Measurements from ENCODE around the gene THAP6.
"Not testable (repeated sequence)": the region's sequence is repeated elsewhere in the genome, so short reads cannot be mapped to it uniquely, and the experiment has no call there.

The THAP6 gene

DNA sequence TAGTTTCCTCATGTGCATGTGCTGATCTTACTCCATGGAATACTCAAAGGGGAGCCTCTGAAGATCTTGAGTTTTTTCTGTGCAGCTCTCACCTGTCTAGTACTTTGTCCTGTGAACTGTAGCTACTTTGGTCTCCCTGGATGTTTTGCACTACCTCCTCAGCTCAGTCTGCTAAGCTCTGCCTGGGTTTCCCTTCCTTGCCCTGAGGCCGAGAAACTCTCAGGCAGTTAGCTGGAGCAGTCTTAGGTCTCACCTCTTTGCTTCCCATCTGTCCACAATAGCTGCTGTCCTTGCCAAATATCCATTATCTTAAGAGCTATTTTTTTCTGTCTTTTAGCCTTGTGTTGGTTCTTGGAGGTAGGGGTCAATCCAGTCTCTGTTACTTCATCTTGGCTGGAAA, 11.6 kb downstream of the THAP6 start:
- no peak for DNase-seq (ENCODE audit: low read depth in 3 of 3)

DNA sequence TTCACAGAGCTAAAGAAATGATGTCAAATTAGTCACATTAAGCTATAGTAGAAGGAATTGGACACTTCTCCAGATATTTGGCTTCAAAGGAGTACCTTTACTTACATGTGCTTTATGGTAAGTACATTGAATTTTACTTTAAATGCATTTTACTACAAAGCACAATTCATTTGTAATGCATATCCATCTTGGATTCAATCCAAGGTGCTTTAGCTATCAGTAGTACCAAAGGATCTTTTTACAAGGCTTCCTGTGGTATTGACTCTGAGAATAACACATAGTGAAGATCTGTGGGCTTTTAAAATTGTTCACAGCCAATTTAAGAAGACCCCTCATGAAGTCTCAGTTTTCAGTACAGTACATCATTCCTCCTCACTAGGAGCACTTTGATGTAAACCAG, 13.2 kb downstream of the THAP6 start:
- DNase-seq (ENCODE audit: low read depth in 3 of 3), result no peak

DNA sequence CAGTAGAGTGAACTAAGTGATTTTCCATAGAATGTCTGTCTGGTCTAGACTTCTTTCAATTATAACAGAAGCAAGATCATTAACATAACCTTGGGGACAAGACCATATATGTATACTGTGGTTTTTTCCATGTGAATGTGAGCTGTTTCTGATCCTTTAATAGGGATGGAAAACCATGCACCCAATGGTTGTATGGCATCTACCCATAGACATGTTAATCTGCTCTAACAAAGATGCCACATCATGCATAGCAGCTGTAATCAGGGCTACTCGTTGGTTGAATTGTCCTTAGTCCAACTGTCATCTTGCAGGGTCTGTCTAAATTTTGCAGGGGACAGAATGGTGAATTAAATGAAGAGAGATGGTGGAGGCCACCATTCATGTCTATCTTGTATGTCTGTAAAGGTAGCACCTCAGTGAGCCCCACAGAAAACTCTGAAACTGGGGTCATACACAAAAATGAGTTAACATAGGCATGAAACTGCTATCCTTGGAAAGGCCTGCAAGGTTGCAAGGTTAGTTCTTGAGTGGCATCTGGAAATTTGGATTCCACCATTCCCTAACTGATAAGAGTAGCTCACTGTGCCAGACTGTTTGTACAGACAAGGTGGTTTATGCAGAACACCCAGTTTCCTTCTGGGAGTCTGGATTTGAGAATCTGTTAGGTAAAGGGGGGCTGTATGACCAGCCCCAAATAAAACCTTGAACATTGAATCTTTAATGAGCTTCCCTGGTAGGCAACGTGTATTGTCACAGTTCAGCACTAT, 16.5 kb downstream of the THAP6 start:
- no peak for DNase-seq (ENCODE audit: low read depth in 3 of 3)

DNA sequence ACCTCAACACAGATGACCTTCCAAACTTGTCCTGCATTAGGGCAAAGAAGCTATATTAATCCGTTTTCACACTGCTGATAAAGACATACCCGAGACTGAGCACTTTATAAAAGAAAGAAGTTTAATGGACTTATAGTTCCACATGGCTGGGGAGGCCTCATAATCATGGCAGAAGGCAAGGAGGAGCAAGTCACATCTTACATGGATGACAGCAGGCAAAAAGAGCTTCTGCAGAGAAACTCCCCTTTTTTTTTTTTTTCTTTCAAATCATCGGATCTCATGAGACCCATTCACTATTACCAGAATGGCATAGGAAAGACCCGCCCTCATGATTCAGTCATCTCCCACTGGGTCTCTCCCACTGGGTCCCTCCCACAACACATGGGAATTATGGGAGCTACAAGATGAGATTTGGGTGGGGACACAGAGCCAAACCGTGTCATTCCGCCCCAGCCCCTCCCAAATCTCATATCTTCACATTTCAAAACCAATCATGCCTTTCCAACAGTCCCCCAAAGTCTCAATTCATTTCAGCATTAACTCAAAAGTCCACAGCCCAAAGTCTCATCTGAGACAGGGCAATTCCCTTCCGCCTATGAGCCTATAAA, 17.4 kb downstream of the THAP6 start:
- not testable (repeated sequence) for DNase-seq (ENCODE audit: low read depth in 3 of 3)

DNA sequence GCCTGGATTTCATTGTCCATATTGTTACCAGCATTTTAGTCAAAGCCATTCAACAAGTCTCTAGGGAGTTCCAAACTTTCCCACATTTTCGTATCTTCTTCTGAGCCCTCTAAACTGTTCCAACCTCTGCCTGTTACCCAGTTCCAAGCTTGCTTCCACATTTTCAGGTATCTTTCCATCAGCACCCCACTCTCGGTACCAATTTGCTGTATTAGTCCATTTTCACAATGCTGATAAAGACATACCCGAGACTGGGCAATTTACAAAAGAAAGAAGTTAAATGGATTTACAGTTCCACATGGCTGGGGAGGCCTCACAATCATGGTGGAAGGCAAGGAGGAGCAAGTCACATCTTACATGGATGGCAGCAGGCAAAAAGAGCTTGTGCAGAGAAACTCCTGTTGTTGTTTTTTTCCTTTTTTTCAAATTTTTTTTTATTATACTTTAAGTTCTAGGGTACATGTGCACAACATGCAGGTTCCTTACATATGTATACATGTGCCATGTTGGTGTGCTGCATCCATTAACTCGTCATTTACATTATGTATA, 19.1 kb downstream of the THAP6 start:
- DNase-seq (ENCODE audit: low read depth in 3 of 3), result not testable (repeated sequence)

DNA sequence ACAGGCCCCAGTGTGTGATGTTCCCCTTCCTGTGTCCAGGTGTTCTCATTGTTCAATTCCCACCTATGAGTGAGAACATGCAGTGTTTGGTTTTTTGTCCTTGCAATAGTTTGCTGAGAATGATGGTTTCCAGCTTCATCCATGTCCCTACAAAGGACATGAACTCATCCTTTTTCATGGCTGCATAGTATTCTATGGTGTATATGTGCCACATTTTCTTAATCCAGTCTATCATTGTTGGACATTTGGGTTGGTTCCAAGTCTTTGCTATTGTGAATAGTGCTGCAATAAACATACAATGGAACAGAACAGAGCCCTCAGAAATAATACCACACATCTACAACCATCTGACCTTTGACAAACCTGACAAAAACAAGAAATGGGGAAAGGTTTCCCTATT, 19.7 kb downstream of the THAP6 start:
- DNase-seq (ENCODE audit: low read depth in 3 of 3), result not testable (repeated sequence)

DNA sequence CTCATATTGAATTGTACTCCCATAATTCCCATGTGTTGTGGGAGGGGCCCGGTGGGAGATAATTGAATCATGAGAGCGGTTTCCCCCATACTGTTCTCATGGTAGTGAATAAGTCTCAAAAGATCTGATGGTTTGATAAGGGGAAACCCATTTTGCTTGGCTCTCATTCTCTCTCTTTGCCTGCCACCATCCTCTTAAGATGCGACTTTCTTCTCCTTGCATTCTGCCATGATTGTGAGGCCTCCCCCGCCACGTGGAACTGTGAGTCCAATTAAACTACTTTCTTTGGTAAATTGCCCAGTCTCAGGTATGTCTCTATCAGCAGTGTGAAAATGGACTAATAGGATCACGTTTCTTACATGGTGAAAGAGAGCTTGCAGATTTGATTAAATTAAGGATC, 23.0 kb downstream of the THAP6 start:
- DNase-seq (ENCODE audit: low read depth in 3 of 3), result not testable (repeated sequence)

DNA sequence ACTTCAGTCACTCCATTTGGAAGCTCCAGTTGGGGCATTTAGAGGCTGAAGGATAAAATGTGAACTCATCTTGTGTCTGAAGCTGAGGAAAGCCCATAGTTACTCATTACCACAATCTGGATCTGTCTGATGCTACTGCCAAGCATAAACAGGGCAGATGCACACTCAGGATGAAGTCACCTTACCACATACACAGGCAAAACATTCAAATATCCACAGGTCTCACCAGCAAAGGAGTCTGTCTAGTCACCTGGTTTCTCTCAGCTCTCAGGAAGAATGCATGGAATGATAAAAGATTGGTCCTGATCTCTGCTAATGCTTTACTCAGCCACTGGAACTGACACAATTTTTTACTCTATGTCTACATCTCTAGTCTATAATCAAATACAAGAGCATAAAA, 28.6 kb downstream of the THAP6 start:
- DNase-seq (ENCODE audit: low read depth in 3 of 3), result no peak

DNA sequence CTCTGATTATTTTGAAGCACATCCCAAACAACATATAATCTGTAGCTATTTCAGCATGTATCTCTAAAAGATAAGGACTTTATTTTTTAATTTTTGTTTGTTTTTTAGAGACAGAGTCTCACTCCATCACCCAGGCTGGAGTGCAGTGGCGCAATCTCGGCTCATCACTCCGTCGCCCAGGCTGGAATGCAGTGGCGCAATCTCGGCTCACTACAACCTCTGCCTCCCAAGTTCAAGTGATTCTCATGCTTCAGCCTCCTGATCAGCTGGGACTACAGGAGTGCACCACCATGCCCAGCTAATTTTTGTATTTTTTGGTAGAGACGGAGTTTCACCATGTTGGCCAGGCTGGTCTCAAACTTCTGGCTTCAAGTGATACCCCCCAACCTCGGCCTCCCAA, 29.9 kb downstream of the THAP6 start:
- not testable (repeated sequence) for DNase-seq (ENCODE audit: low read depth in 3 of 3)

DNA sequence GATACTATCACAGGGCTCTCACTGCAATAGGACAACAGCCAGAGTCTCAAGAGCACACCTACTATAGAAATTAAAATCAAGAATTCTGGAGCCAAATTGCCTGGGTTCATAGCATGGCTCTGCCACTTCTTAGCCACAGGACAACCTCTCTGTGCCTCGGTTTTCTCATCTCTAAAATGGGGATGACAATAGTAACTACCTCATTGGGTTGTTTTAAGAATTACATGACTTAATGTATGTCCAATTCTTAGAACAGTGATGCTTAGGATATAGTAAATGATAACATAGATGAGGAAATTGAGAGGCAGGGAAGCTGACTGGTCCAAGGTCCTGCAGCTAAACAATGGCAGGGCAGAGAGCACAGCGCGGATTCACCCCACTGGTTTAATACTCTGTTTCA, 30.6 kb downstream of the THAP6 start:
- no peak for DNase-seq (ENCODE audit: low read depth in 3 of 3)

DNA sequence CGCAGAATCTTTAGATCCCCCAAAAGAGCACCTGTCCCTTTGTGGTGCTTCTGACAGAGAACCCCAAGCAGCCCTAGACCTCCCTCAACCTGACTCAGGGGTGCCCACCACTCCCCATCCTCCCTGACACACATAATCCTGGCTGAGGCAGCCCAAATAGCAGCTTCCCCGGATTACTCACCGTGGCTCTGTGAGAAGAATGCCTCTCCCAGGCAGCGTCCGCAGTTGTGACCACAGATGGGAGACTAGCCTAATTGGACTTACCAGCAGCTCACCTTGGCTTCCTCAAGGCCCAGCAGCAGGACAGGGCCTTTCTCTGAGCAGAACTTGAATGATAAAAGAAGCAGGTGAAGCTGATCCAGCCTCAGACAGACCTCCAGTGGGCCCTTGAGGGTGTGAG, 31.3 kb downstream of the THAP6 start:
- no peak for DNase-seq (ENCODE audit: low read depth in 3 of 3)

DNA sequence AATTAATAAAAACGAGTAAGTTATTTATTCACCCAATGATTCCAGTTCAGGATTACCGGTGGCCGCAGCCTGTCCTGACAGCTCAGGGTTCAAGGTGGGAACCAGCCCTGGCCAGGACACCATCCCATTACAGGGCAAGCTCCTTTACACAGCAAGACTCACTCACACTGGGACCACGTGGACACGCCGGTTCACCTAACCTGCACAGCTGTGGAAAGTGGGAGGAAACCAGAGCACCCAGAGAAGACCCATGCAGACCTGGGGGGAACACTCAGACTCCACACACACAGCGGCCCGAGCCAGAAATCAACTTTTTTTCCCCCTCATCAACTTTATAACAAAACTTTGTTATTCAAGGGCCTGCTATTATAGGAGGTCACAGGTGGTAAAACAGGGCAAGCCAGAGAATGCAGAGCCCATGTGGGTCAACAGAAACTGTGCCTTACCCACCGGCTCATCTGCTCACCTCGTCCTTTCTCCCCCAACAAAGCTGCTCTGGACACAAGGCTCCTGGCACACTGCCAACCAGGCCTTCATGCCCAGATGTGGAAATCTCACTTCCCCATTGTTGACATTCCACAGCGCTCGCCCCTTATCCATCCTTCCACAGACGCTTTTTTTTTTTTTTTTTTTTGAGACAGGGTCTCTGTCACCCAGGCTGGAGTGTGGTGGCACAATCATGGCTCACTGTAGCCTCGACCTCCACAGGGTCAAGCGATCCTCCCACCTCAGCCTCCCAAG, 33.5 kb downstream of the THAP6 start:
- DNase-seq (ENCODE audit: low read depth in 3 of 3), result no peak

DNA sequence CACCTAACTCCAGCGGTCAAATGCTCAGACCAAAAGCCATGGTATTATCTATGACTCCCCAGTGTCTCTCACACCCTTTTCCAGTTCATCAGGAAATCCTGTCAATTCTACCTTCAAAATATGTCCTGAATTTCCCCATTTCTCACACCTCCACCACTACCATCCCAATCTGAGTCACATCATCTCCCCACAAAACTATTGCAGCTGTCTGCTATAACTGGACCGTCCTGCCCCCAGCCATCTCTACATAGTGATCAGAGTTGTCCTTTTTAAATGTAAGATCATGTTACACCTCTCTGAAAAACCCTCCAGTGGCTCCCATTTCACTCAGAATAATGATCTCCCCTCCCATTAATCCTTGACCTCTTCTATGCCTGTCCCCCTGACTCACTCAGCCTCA, 34.7 kb downstream of the THAP6 start:
- DNase-seq (ENCODE audit: low read depth in 3 of 3), result no peak

DNA sequence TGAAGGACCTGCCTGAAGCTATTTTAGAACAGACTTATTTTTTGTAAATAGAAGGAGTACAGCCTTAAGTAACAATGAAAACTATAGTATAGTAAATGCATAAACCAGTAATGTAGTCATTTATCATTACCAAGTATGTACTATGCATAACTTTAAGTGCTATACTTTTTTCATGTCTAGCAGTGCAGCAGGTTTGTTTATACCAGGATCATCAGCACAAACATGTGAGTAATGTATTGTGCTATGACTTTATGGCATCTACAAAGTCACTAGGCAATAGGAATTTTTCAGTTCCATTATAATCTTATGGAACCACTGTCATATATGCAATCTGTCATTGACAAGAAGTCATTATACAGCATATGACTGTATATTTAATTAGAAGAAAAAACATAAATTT, 38.2 kb downstream of the THAP6 start:
- DNase-seq (ENCODE audit: low read depth in 3 of 3), result no peak

DNA sequence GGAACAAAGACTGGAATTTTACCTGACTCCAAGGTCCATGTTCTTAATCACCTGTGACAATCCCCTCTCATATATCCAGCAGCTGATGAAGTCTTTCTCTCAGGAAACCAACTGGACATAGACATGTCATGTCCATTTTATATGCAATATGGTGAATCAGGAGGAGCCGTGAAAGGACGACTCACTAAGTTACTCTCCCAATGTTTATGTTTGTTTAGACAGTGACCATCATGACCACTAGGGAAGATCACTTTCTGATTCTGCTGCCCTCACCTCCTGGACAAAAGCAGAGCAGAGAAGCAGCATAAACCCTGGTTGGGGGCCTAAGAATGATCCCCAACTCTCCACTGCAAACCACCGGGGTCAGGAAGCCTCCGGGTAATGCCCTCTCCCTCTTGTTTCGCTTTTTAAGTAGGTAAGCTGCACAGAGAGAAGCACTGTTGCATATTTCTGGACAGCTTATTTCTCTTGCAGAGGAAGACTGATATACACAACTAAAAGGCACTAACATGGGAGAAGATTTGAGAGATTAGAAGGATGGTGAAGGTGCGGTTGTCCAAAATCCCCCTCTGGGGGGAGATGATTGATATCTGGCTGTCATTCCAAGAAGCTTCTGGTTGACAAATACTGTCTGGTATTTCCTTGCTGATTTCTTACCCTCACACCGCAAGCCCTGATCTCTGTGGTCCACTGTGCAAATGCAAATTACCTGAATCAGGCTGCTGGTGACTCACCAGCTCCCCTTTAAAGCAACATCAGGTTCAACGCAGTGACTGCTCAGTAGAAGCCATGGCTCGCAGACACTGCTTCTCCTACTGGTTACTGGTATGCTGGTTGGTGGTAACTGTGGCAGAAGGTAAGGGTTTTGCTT, 41.3 kb downstream of the THAP6 start, which contains the start of gene ODAPH:
TSS of gene ODAPH (plus strand) at position 773 of the 871 bp plus-strand sequence. CDS start at position 790, 17 bp downstream.
- peak in 1 of 3 experiments; percentile 2 for DNase-seq (ENCODE audit: low read depth in 3 of 3)

DNA sequence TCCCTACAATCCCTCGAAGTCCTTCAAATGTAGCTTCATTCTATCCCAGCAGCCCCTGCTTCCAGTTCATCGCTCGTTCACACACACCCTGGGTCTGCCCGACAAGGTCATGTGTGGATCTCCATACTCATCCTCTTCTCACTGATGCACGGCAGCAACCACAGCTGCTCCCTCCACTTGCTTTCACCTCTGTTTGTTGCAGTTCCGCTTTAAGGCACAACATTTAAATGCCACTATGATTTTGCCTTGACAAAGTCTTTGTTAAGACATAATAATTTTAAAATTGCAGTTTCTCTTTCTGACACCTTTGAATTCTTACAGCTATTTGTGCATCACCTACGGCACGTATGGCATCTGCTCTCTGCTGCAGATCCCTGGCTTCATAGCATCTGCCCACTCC, 43.4 kb downstream of the THAP6 start:
- no peak for DNase-seq (ENCODE audit: low read depth in 3 of 3)

DNA sequence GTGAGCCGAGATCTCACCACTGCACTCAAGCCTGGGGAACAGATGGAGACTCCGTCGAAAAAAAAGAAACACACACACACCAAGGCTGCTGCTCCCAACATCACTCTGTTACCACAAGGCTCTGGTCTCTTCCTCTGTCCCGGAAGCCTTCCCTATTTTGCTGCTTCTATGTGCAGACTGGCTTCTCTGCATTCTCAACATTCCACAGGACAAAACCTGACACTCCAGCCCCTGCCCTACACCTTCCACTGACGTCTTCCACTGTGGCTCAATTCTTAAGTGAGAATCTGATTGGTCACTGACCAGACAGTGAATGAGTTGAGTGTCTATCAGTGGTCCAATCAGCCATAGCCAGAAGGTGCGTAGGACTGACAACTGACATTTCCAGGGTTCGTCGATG, 47.5 kb downstream of the THAP6 start:
- no peak for DNase-seq (ENCODE audit: low read depth in 3 of 3)

DNA sequence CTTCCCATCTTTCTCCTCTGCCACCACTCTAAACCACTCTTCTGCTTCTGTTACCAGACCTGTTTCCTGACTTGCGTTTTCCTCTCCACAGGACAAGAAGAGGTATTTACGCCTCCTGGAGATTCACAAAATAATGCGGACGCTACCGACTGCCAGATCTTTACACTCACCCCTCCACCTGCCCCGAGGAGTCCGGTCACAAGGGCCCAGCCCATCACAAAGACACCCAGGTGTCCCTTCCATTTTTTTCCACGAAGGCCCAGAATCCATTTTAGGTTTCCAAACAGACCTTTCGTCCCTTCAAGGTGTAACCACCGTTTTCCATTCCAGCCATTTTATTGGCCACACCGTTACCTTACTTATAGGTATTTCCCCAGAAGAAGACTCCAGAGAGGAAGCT, 49.8 kb downstream of the THAP6 start:
- no peak for DNase-seq (ENCODE audit: low read depth in 3 of 3)

DNA sequence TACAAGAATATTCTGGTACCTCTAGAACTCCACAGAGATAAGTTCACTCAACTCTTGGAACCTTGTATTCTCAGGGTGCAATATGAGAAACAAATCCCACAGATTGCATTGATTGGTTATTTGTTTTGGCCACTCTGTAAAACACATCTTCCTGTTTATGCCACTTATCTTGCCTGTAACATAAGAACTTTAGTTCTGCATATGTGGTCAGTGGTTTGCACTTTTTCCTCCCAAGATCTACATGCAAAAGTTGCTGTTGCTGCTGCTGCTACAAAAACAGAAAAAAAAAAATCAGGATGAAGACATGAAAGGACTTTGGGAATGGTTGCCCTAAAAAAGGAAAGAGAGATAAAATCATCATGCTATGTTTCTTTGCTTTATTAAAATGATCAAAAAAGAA, 51.2 kb downstream of the THAP6 start:
- no peak for DNase-seq (ENCODE audit: low read depth in 3 of 3)

DNA sequence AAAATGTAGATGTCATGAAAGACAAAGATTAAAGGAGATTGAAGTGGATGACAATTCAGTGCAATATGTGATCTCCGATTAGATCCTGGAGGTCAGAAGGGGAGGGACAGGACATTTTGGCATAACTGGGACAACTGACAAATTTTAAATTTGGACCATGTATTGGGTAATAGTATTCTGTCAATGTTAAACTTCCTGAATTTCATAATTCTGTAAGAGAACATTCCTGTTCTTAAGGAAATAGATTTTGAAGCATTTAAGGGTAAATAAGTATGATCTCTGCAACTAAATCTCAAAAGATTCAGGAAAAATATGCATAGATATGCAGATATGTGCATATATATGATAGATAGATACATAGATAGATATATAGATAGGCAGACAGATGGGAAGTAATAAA, 52.6 kb downstream of the THAP6 start:
- DNase-seq (ENCODE audit: low read depth in 3 of 3), result no peak

DNA sequence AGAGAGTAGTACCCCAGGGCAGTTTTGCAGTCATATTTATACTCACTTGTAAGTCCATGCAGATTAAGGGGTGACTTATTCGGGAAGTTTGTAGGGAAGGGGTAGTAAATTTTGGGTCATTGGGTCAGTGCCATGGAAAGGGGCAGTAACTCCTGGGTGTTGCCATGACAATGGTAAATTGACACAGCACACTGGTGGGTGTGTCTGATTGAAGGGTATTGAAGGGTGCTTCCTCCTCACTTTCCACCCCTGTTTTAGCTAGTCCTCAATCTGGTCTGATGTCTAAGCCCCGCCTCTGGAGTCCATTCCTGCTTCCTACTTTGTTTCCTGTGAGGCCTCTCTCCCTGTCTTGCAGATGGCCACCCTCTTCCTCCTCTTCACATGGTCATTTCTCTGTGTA, 53.5 kb downstream of the THAP6 start:
- no peak for DNase-seq (ENCODE audit: low read depth in 3 of 3)

Measured in stimulated activated CD4-positive, alpha-beta T cell treated with anti-CD3 and anti-CD28 coated beads, TNF-alpha, amount 100 ng/mL, for 4 hours (primary cell).